ENCODE results near the gene COASY. TPM values are rescaled to one million over a fixed set of nuclear protein-coding genes. Genes with fewer than 3 reads are reported as not detected.

Gene COASY
- total RNA-seq, 2 experiments from 2014 or later = 42.9 to 123 TPM

GRCh38 chr17:42612013-42612412 lies 50.1 kb downstream of the COASY start:
- DNase-seq (ENCODE audit: low spot score) = no peak
- no peaks in the 10 kb centered on the region; the same call in 1 of the 2 replicates for H4K20me1 ChIP-seq (ENCODE audit: insufficient read depth, low read length)
- ChIA-PET CTCF (ENCODE audit: unreplicated experiment) (no interaction called here), POLR2A (interaction anchor here (0.7 to 1.2 kb wide), 3 partner anchors 8 to 21 kb away, joined by 3 to 5 read pairs (median 3); no protein-coding TSS in a partner anchor)
- no peaks in the 10 kb centered on the region for H3K9me2 ChIP-seq (ENCODE audit: insufficient read depth, low read length)
- no peaks in the 10 kb centered on the region for H3K9me3 ChIP-seq (ENCODE audit: low read length)
- no peak overlapping the region for H2AFZ ChIP-seq (ENCODE audit: low read length)
- H3K4me1 ChIP-seq (ENCODE audit: insufficient read depth, low read length, poor library complexity, severe bottlenecking) = peaks cover 5% of the 10 kb centered on the region
- no peak overlapping the region for H3K4me2 ChIP-seq (ENCODE audit: low read length)
- H3K27ac ChIP-seq (ENCODE audit: low read depth, low read length, poor library complexity, severe bottlenecking) = no peak overlapping the region
- no TSS peak for BruUV-seq (replicated peaks)
- no peak for TF ChIP-seq EZH2phosphoT487 (IDR thresholded peaks at IDR 0.05; ENCODE audit: borderline replicate concordance, low read depth, low read length)
- no peak for TF ChIP-seq CTCF (conservative IDR thresholded peaks at IDR 0.05; ENCODE audit: low read length)
- H3K4me3 ChIP-seq (ENCODE audit: low read depth, low read length, poor library complexity, severe bottlenecking) = no peak overlapping the region
- H3K36me3 ChIP-seq (ENCODE audit: insufficient read depth, low read length) = peaks cover 46% of the 10 kb centered on the region
- intact Hi-C loops (cut with micrococcal nuclease; ENCODE audit: unreplicated experiment) = no loop called here
- H3K79me2 ChIP-seq (ENCODE audit: insufficient read depth, low read depth, low read length) = peaks cover 35% of the 10 kb centered on the region

- Histone ChIP-seq H3K4me3 (ENCODE audit: low read depth, low read length, poor library complexity, severe bottlenecking) (no peak overlapping the region), H3K36me3 (ENCODE audit: insufficient read depth, low read length) (peaks cover 51% of the 10 kb centered on the region), H3K9me2 (ENCODE audit: insufficient read depth, low read length) (no peaks in the 10 kb centered on the region), H3K9me3 (ENCODE audit: low read length) (no peaks in the 10 kb centered on the region), H3K27ac (ENCODE audit: low read depth, low read length, poor library complexity, severe bottlenecking) (no peak overlapping the region), H3K4me1 (ENCODE audit: insufficient read depth, low read length, poor library complexity, severe bottlenecking) (peaks cover 18% of the 10 kb centered on the region), H4K20me1 (ENCODE audit: insufficient read depth, low read length) (no peaks in the 10 kb centered on the region), H3K4me2 (ENCODE audit: low read length) (no peak overlapping the region), H2AFZ (ENCODE audit: low read length) (no peak overlapping the region), H3K79me2 (ENCODE audit: insufficient read depth, low read depth, low read length) (peaks cover 17% of the 10 kb centered on the region)
- POLR2A ChIA-PET = no interaction called here
- TF ChIP-seq CTCF (conservative IDR thresholded peaks at IDR 0.05; ENCODE audit: low read length) (no peak), EZH2phosphoT487 (IDR thresholded peaks at IDR 0.05; ENCODE audit: borderline replicate concordance, low read depth, low read length) (no peak)
- intact Hi-C loops (cut with micrococcal nuclease; ENCODE audit: unreplicated experiment) = no loop called here
- CTCF ChIA-PET (ENCODE audit: unreplicated experiment) = interaction anchor here (0.5 kb wide), 1 partner anchor 273 kb away, joined by 3 read pairs; no protein-coding TSS in a partner anchor
- DNase-seq (ENCODE audit: low spot score) = no peak
- no TSS peak for BruUV-seq (replicated peaks)
Observed at GRCh38 chr17:42613699-42614295, 51.8 kb downstream of the COASY start.

Small RNA genes within 50 kb of the gene (microRNA-seq; reads per million reads assigned to microRNA genes)
- 17.4 reads per million, percentile 26 among the genes with 10 or more reads in this experiment for gene MIR5010 (ENCODE audit: borderline replicate concordance)

Other genes starting within 250 kb of the COASY start
- 11.4 and 14.8 TPM in 2 replicates for gene STAT3, start 173.7 kb upstream of the COASY start, total RNA-seq (2014; rRNA removed; shearing (Covaris generic))
- 28.7 and 37.2 TPM in 2 replicates for gene STAT3, start 173.7 kb upstream of the COASY start, total RNA-seq (2022)
- not detected in 2 replicates for gene CAVIN1, start 138.9 kb upstream of the COASY start, total RNA-seq (2014; rRNA removed; shearing (Covaris generic))
- 0.08 TPM in 1 of 2 replicates, not detected in the other for gene CAVIN1, start 138.9 kb upstream of the COASY start, total RNA-seq (2022)
- 19.8 and 27.2 TPM in 2 replicates for gene ATP6V0A1, start 103.3 kb upstream of the COASY start, total RNA-seq (2014; rRNA removed; shearing (Covaris generic))
- gene ATP6V0A1, start 103.3 kb upstream of the COASY start, total RNA-seq (2022) = 33.4 and 46.9 TPM in 2 replicates
- 25.3 and 37.6 TPM in 2 replicates for gene NAGLU, start 25.9 kb upstream of the COASY start, total RNA-seq (2014; rRNA removed; shearing (Covaris generic))
- gene NAGLU, start 25.9 kb upstream of the COASY start, total RNA-seq (2022) = 42.8 and 46.6 TPM in 2 replicates
- gene HSD17B1, start 9.2 kb upstream of the COASY start, total RNA-seq (2014; rRNA removed; shearing (Covaris generic)) = 1.1 and 2.5 TPM in 2 replicates
- 2.1 and 2.2 TPM in 2 replicates for gene HSD17B1, start 9.2 kb upstream of the COASY start, total RNA-seq (2022)
- gene MLX, start 5.0 kb downstream of the COASY start, total RNA-seq (2014; rRNA removed; shearing (Covaris generic)) = 31.6 and 33.6 TPM in 2 replicates
- gene MLX, start 5.0 kb downstream of the COASY start, total RNA-seq (2022) = 51.2 and 53.5 TPM in 2 replicates
- 27.3 and 40.5 TPM in 2 replicates for gene PSMC3IP, start 15.6 kb downstream of the COASY start, total RNA-seq (2014; rRNA removed; shearing (Covaris generic))
- 33.3 and 36.4 TPM in 2 replicates for gene PSMC3IP, start 15.6 kb downstream of the COASY start, total RNA-seq (2022)
- gene RETREG3, start 47.2 kb downstream of the COASY start, total RNA-seq (2014; rRNA removed; shearing (Covaris generic)) = 33.5 and 34.1 TPM in 2 replicates
- gene RETREG3, start 47.2 kb downstream of the COASY start, total RNA-seq (2022) = 50.5 and 54.5 TPM in 2 replicates
- 93.7 and 113 TPM in 2 replicates for gene TUBG1, start 47.5 kb downstream of the COASY start, total RNA-seq (2014; rRNA removed; shearing (Covaris generic))
- gene TUBG1, start 47.5 kb downstream of the COASY start, total RNA-seq (2022) = 112 and 114 TPM in 2 replicates
- 5.5 and 10.4 TPM in 2 replicates for gene TUBG2, start 97.1 kb downstream of the COASY start, total RNA-seq (2014; rRNA removed; shearing (Covaris generic))
- 22.5 and 23.4 TPM in 2 replicates for gene TUBG2, start 97.1 kb downstream of the COASY start, total RNA-seq (2022)
- 17.0 and 24.4 TPM in 2 replicates for gene PLEKHH3, start 114.8 kb downstream of the COASY start, total RNA-seq (2014; rRNA removed; shearing (Covaris generic))
- gene PLEKHH3, start 114.8 kb downstream of the COASY start, total RNA-seq (2022) = 42.9 and 47.5 TPM in 2 replicates
- gene CCR10, start 119.7 kb downstream of the COASY start, total RNA-seq (2014; rRNA removed; shearing (Covaris generic)) = 0.82 and 1.0 TPM in 2 replicates
- 2.0 and 3.3 TPM in 2 replicates for gene CCR10, start 119.7 kb downstream of the COASY start, total RNA-seq (2022)
- 0.95 and 1.0 TPM in 2 replicates for gene CNTNAP1, start 120.4 kb downstream of the COASY start, total RNA-seq (2014; rRNA removed; shearing (Covaris generic))
- gene CNTNAP1, start 120.4 kb downstream of the COASY start, total RNA-seq (2022) = 6.8 TPM in 2 replicates
- gene EZH1, start 182.9 kb downstream of the COASY start, total RNA-seq (2014; rRNA removed; shearing (Covaris generic)) = 56.6 and 57.1 TPM in 2 replicates
- 62.4 and 84.4 TPM in 2 replicates for gene EZH1, start 182.9 kb downstream of the COASY start, total RNA-seq (2022)
- gene RAMP2, start 199.1 kb downstream of the COASY start, total RNA-seq (2014; rRNA removed; shearing (Covaris generic)) = not detected in 2 replicates
- gene RAMP2, start 199.1 kb downstream of the COASY start, total RNA-seq (2022) = not detected in 2 replicates
- 70.7 and 78.4 TPM in 2 replicates for gene VPS25, start 211.3 kb downstream of the COASY start, total RNA-seq (2014; rRNA removed; shearing (Covaris generic))
- 83.9 and 84.1 TPM in 2 replicates for gene VPS25, start 211.3 kb downstream of the COASY start, total RNA-seq (2022)
- 1.2 and 2.4 TPM in 2 replicates for gene WNK4, start 218.5 kb downstream of the COASY start, total RNA-seq (2014; rRNA removed; shearing (Covaris generic))
- gene WNK4, start 218.5 kb downstream of the COASY start, total RNA-seq (2022) = 8.3 and 10.9 TPM in 2 replicates
- 36.6 and 38.2 TPM in 2 replicates for gene COA3, start 236.6 kb downstream of the COASY start, total RNA-seq (2014; rRNA removed; shearing (Covaris generic))
- gene COA3, start 236.6 kb downstream of the COASY start, total RNA-seq (2022) = 32.1 and 34.9 TPM in 2 replicates
- 0.06 TPM in 1 of 2 replicates, not detected in the other for gene CNTD1, start 236.7 kb downstream of the COASY start, total RNA-seq (2014; rRNA removed; shearing (Covaris generic))
- gene CNTD1, start 236.7 kb downstream of the COASY start, total RNA-seq (2022) = not detected in 2 replicates